ENCODE measurements around the gene PROCR.

The PROCR gene

GRCh38 chr20:35206802-35207201 is 34.9 kb downstream of the PROCR start:
- no peak for DNase-seq (ENCODE audit: low read depth)
- no peak overlapping the region for H3K4me3 ChIP-seq (ENCODE audit: low read length)
- TF ChIP-seq, protein P1, sequence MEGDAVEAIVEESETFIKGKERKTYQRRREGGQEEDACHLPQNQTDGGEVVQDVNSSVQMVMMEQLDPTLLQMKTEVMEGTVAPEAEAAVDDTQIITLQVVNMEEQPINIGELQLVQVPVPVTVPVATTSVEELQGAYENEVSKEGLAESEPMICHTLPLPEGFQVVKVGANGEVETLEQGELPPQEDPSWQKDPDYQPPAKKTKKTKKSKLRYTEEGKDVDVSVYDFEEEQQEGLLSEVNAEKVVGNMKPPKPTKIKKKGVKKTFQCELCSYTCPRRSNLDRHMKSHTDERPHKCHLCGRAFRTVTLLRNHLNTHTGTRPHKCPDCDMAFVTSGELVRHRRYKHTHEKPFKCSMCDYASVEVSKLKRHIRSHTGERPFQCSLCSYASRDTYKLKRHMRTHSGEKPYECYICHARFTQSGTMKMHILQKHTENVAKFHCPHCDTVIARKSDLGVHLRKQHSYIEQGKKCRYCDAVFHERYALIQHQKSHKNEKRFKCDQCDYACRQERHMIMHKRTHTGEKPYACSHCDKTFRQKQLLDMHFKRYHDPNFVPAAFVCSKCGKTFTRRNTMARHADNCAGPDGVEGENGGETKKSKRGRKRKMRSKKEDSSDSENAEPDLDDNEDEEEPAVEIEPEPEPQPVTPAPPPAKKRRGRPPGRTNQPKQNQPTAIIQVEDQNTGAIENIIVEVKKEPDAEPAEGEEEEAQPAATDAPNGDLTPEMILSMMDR (conservative IDR thresholded peaks at IDR 0.05; ENCODE audit: low read length): no peak

DNA sequence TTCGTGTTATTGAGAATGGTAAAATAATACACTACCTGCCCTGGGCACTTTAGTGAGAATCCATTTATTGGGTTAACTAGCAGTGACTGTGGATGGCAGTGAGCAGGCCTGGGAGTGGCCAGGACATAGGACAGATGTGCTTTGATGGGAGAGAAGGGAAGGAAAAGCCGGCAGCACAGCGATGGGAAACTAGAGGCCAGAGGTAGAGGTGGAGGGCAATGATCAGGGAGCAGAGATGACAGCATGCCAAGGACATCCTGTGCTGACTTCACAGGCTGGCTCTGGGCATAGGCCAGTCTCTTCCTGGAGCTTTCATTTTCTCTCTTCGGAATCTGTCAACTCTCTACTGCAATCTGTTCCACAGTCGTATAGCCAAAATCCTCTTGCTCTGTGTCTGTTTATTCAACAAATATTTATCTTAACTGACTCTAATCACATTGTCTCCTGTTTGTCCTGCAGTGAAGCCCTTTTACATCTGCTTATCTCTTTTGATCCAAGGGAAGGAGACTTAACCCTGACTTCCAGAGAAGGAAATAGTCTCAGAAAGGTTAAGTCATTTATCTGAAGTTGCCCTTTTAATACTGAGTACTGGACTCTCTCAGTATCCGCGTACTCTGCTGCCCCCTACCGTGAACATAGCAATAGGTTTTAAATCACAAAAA is 36.2 kb downstream of the PROCR start:
- TF ChIP-seq, protein P1 (conservative IDR thresholded peaks at IDR 0.05; ENCODE audit: low read length): peak; percentile 89
- peak overlapping the region; percentile 23 for H3K4me3 ChIP-seq (ENCODE audit: low read length)
- peak; percentile 73 for DNase-seq (ENCODE audit: low read depth)

DNA sequence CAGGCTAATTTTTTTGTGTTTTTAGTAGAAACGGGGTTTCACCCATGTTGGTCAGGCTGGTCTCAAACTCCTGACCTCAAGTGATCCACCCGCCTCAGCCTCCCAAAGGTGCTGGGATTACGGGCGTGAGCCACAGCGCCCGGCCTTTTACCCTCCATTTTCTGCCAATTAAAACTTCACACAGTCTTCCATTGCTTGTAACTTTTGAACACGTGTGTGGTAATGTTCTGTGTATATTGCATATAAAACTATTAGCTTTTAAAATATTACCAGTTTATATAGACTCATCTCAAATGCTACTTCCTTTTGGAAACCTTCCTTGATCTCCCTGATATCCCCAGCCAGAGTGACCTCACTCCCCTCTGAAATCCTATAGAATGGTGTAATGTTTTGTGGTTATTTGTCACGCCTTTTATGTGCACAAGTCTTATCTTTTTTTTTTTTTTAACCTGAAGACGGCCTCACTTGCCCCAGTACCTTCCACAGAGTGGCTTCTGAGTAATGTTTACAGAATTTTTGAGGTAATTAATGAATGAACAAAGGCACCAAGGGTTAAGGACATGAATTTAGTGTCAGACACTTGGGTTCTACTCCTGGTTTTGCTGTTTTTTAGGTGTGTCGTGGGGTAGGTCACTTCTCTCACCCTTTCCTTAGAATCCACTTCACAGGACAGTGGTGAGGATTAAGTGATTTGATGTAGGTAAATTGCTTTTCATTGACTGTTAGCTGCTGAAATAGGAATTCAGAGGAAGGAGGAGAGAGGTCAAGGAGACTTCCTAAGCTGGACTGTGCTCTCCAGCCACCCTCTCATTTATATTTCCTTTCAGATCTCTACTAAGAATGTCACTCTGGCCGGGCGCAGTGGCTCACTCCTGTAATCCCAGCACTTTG is 43.4 kb downstream of the PROCR start:
- peak; percentile 32 for DNase-seq (ENCODE audit: low read depth)
- TF ChIP-seq, protein P1 (conservative IDR thresholded peaks at IDR 0.05; ENCODE audit: low read length): no peak
- no peak overlapping the region for H3K4me3 ChIP-seq (ENCODE audit: low read length)

DNA sequence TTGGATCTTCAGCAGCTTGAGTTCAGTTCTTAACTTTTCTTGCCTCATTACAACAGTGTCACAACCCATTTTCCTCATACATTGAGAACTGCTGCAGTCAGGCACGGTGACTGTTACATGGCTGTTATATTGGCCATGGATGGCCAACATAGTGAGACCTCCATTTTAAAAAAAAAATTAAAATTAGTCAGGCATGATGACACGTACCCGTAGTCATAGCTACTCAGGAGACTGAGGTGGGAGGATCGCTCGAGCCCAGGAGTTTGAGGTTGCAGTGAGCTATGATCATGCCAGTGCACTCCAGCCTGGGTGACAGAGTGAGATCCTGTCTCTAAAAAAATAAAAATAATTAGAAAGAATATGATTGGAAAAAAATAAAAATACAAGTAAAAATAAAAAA is 44.7 kb downstream of the PROCR start:
- DNase-seq (ENCODE audit: low read depth): no peak
- TF ChIP-seq, protein P1 (conservative IDR thresholded peaks at IDR 0.05; ENCODE audit: low read length): no peak
- H3K4me3 ChIP-seq (ENCODE audit: low read length): no peak overlapping the region

- no peak overlapping the region for H3K4me3 ChIP-seq (ENCODE audit: low read length)
- TF ChIP-seq, protein P1 (conservative IDR thresholded peaks at IDR 0.05; ENCODE audit: low read length): no peak
- DNase-seq (ENCODE audit: low read depth): no peak
Observed at GRCh38 chr20:35223941-35224340, 52.1 kb downstream of the PROCR start.

- TF ChIP-seq, protein P1 (conservative IDR thresholded peaks at IDR 0.05; ENCODE audit: low read length): no peak
- H3K4me3 ChIP-seq (ENCODE audit: low read length): no peak overlapping the region
- DNase-seq (ENCODE audit: low read depth): no peak
Observed at GRCh38 chr20:35224536-35224935, 52.7 kb downstream of the PROCR start.

Data from AG10803 (cell line).